SK-N-MC (cell line): ENCODE results near the gene RIN3.

ENCODE experiments used
- EZH2 ChIP-seq: fragments of 200-600 bp; sonication (generic); IDR thresholded peaks from one replicate; pipeline ENCODE4 v1.6.1; 2017; ENCODE audit warnings: antibody characterized with exemption
- FOXP2 ChIP-seq: optimal IDR thresholded peaks from 2 replicates; pipeline ENCODE3; 2011; ENCODE audit warnings: mild to moderate bottlenecking, moderate library complexity; ENCODE audit not compliant: insufficient read depth; ENCODE audit errors: extremely low read length, control extremely low read depth
- POLR2AphosphoS5 ChIP-seq: IDR thresholded peaks from 2 replicates; pipeline ENCODE4 v1.6.1; 2012; ENCODE audit warnings: mild to moderate bottlenecking, low read depth, low read length, borderline replicate concordance

GRCh38 chr14:92502541-92503286 lies 10.9 kb upstream of the RIN3 start:
- no peak for TF ChIP-seq EZH2
- no peak for TF ChIP-seq POLR2AphosphoS5
- no peak for TF ChIP-seq FOXP2
